OCI-LY3 (cell line): ENCODE results near the gene ASXL3.

Experiments
- CTCF ChIP-seq: fragments of 200-600, 300-600 bp; sonication (generic); IDR thresholded peaks from 2 replicates; pipeline ENCODE4 v1.5.1; 2014; ENCODE audit warnings: antibody characterized with exemption, low read length, low read depth
- EZH2phosphoT487 ChIP-seq: fragments of 200-600 bp; shearing (Covaris generic); IDR thresholded peaks from 2 replicates; pipeline ENCODE4 v1.6.1; 2018; ENCODE audit warnings: antibody characterized with exemption, mixed run types, low read depth

GRCh38 chr18:33656889-33657448 is 79.0 kb downstream of the ASXL3 start:
- TF ChIP-seq CTCF (no peak), EZH2phosphoT487 (no peak)
